ENCODE data around the gene MYL1.

DNA sequence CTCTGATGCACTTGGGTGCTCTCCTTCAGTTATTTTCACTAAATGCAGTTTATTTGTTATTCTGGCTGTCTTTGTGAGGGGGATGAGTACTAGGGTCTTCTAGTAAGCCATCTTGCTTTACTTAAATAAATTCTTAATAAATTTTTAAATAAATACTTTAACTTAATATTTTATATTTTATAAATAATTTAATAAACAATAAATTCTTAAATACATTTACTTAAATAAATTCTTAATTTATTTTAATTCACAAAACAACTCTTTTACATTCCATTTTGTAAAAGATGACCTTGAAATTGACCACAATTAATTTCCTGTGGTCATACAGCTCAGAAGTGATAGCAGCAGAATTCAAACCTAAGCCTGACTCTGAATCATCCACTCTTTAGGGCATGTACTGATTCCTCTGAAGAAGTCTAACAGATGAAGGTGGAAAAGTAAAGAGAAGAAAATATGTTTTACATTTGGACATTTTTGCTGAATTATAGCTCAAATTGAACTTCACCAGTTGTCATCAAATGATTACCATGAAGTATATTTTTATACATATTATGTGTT, 28.8 kb downstream of the MYL1 start:
- TF ChIP-seq, protein P1, sequence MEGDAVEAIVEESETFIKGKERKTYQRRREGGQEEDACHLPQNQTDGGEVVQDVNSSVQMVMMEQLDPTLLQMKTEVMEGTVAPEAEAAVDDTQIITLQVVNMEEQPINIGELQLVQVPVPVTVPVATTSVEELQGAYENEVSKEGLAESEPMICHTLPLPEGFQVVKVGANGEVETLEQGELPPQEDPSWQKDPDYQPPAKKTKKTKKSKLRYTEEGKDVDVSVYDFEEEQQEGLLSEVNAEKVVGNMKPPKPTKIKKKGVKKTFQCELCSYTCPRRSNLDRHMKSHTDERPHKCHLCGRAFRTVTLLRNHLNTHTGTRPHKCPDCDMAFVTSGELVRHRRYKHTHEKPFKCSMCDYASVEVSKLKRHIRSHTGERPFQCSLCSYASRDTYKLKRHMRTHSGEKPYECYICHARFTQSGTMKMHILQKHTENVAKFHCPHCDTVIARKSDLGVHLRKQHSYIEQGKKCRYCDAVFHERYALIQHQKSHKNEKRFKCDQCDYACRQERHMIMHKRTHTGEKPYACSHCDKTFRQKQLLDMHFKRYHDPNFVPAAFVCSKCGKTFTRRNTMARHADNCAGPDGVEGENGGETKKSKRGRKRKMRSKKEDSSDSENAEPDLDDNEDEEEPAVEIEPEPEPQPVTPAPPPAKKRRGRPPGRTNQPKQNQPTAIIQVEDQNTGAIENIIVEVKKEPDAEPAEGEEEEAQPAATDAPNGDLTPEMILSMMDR (IDR thresholded peaks at IDR 0.05; ENCODE audit: low read length) = no peak
- TF ChIP-seq EZH2 (IDR thresholded peaks at IDR 0.05; ENCODE audit: borderline replicate concordance, low read length) = no peak

Data from OCI-LY1 (cell line).